ENCODE measurements around the gene TMA7. TPM values are rescaled to one million over a fixed set of nuclear protein-coding genes. Genes with fewer than 3 reads are reported as not detected.

TMA7 gene
- 1,236 and 1,273 TPM in 2 replicates for polyA plus RNA-seq

GRCh38 chr3:48439820-48440589, at the start of gene TMA7, which contains the start of gene CCDC51:
TMA7 (plus strand) TSS chr3:48440257; CDS start chr3:48440297, 40 bp downstream.
CCDC51 (minus strand) TSS chr3:48440119; CDS start chr3:48435128, 4,991 bp downstream.

DNA sequence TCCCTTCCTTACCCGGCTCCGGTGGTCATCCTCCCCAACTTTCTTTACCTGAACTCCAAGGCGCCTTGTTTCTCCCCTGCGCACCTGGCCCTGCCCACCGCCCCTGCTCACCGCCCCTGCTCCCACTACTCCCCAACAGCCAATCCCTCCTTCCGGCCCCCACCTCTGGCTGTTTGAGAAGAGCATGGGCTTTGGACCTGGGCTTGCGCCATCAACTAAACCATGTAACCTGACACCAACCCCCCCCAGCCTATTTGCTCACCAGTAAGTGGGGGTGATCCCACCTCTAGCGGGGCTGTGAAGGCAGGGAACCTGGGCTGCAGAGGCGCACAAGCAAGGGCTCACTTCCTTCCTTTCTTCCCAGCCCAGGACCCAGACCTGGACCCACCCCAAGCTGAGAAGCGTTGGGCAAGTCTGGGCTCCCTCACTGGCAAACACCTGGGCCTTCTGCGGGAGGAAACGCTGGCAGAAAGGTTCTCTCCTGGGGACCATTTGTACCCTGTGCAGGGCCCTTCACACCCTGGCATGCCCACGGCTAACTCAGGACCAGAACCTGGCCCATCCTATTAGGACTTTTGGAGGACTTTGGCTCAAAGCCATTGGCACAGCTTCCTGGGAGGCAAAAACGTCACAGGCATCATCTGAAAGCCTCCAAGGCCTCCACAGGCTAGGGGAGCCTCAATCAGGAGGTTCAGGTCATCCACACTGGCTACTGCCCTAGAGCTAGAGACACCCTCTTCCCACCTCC, 9.9 kb upstream of the TMA7 start, which contains the start of gene PLXNB1:
TSS of gene PLXNB1 (minus strand) at position 127 of the 748 bp plus-strand sequence. CDS start 5,475 bp downstream, outside the sequence.

DNA sequence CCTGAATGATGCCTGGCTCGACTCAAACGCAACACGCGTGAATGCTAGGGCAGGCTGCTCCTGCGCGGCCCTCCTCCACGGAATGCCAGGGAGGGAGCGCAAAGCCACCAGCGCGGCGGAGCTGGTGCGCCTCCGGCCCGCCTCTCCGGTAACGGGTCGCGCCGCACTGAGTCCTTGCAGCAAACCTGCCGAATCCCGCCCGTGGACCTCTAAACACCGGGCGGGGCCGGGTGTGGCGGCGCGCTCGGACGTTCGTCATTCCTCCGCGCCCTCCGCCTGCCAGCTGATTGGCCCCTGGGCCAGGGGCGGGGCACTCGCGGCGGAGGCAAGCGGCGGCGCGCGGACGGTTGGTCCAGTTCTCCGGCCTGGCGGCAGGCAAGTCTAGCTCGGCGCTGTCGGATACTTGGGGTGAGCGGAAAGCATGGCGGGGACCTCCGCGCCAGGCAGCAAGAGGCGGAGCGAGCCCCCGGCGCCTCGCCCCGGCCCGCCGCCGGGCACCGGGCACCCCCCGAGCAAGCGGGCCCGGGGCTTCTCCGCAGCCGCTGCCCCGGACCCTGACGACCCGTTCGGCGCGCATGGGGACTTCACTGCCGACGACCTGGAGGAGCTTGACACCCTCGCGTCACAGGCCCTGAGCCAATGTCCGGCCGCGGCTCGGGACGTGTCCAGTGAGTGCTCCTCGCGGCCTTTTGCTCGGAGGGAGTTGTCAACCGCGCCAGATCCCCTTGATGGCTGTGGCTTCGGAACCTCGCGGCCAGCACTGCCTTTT, 6.6 kb downstream of the TMA7 start, which contains the start of gene ATRIP:
TSS of gene ATRIP (plus strand) at position 313 of the 769 bp plus-strand sequence. CDS start at position 422, 109 bp downstream.

Other genes with a start within 250 kb of the TMA7 start
- not detected in 2 replicates for gene CAMP, start 216.8 kb upstream of the TMA7 start, polyA plus RNA-seq
- 1.8 and 3.5 TPM in 2 replicates for gene ZNF589, start 199.2 kb upstream of the TMA7 start, polyA plus RNA-seq
- 4.5 and 9.0 TPM in 2 replicates for gene NME6, start 138.9 kb upstream of the TMA7 start, polyA plus RNA-seq
- not detected in 2 replicates for gene SPINK8, start 106.6 kb upstream of the TMA7 start, polyA plus RNA-seq
- 0.17 TPM in 1 of 2 replicates, not detected in the other for gene FBXW12, start 68.0 kb upstream of the TMA7 start, polyA plus RNA-seq
- gene PLXNB1, start 10.2 kb upstream of the TMA7 start, polyA plus RNA-seq: 3.9 and 5.4 TPM in 2 replicates
- 8.2 and 14.0 TPM in 2 replicates for gene CCDC51, start 138 bp upstream of the TMA7 start, polyA plus RNA-seq
- gene ATRIP, start 6.5 kb downstream of the TMA7 start, polyA plus RNA-seq: 0.77 TPM in 1 of 2 replicates, not detected in the other
- gene SHISA5, start 63.9 kb downstream of the TMA7 start, polyA plus RNA-seq: 28.2 and 29.0 TPM in 2 replicates
- gene PFKFB4, start 116.5 kb downstream of the TMA7 start, polyA plus RNA-seq: 0.43 and 2.6 TPM in 2 replicates
- not detected in 2 replicates for gene UCN2, start 123.5 kb downstream of the TMA7 start, polyA plus RNA-seq
- gene COL7A1, start 155.1 kb downstream of the TMA7 start, polyA plus RNA-seq: 2.1 and 3.4 TPM in 2 replicates
- 184 and 241 TPM in 2 replicates for gene UQCRC1, start 169.4 kb downstream of the TMA7 start, polyA plus RNA-seq
- not detected in 2 replicates for gene TMEM89, start 181.5 kb downstream of the TMA7 start, polyA plus RNA-seq
- gene SLC26A6, start 195.2 kb downstream of the TMA7 start, polyA plus RNA-seq: not detected in 2 replicates
- gene CELSR3, start 222.6 kb downstream of the TMA7 start, polyA plus RNA-seq: 0.59 and 1.1 TPM in 2 replicates
- 8.5 and 10.9 TPM in 2 replicates for gene NCKIPSD, start 245.7 kb downstream of the TMA7 start, polyA plus RNA-seq

Data from Purkinje cell (primary cell).